ENCODE data around the gene TMEM100. TPM values are rescaled to one million over a fixed set of nuclear protein-coding genes. Genes with fewer than 3 reads are reported as not detected.

TMEM100 gene
- total RNA-seq, 1 experiment from 2014 or later: not detected

DNA sequence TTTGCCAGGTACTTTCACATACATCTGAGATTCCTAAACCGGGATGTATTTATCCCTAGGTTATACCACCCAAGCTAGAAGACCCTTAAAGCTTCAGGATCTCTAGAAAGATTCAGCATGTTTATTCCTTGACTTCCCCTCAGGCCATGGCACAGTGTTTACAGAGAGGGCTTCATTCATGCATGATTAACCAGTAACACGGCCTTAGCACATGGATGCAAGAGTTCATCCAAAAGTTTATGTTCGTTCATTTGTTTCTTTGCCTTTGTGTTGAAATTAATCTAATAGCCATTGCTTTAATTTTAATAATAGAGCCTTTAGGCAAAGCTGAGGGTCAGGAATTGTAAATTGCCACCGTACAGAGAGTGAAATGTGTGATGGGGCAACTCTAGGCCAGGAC lies 41.9 kb upstream of the TMEM100 start:
- no peak for DNase-seq
- Histone ChIP-seq H4K20me1 (ENCODE audit: insufficient read depth) (no peaks in the 10 kb centered on the region), H3K27me3 (ENCODE audit: insufficient read depth, low read depth) (no peaks in the 10 kb centered on the region), H3F3A (ENCODE audit: insufficient read depth, low read depth) (peaks cover 9% of the 10 kb centered on the region), H3K36me3 (ENCODE audit: low read depth) (no peaks in the 10 kb centered on the region), H3K4me3 (no peak overlapping the region), H3K4me1 (replicated peaks; ENCODE audit: insufficient read depth) (peaks cover 7% of the 10 kb centered on the region), H2AFZ (no peak overlapping the region), H3K27ac (no peak overlapping the region), H3K4me2 (no peak overlapping the region), H3K9me2 (ENCODE audit: insufficient read depth) (no peaks in the 10 kb centered on the region), H3K9me3 (ENCODE audit: insufficient read depth, low read depth) (no peaks in the 10 kb centered on the region), H3K79me2 (ENCODE audit: low read depth) (no peaks in the 10 kb centered on the region)
- BruUV-seq (replicated peaks): no TSS peak
- POLR2A ChIA-PET (ENCODE audit: unreplicated experiment): no interaction called here
- CTCF ChIA-PET: no interaction called here
- intact Hi-C loops (cut with micrococcal nuclease; ENCODE audit: unreplicated experiment): no loop called here
- no peak for TF ChIP-seq EZH2 (IDR thresholded peaks at IDR 0.05; ENCODE audit: low read depth)
- TF ChIP-seq, protein P1, sequence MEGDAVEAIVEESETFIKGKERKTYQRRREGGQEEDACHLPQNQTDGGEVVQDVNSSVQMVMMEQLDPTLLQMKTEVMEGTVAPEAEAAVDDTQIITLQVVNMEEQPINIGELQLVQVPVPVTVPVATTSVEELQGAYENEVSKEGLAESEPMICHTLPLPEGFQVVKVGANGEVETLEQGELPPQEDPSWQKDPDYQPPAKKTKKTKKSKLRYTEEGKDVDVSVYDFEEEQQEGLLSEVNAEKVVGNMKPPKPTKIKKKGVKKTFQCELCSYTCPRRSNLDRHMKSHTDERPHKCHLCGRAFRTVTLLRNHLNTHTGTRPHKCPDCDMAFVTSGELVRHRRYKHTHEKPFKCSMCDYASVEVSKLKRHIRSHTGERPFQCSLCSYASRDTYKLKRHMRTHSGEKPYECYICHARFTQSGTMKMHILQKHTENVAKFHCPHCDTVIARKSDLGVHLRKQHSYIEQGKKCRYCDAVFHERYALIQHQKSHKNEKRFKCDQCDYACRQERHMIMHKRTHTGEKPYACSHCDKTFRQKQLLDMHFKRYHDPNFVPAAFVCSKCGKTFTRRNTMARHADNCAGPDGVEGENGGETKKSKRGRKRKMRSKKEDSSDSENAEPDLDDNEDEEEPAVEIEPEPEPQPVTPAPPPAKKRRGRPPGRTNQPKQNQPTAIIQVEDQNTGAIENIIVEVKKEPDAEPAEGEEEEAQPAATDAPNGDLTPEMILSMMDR (conservative IDR thresholded peaks at IDR 0.05): no peak

DNA sequence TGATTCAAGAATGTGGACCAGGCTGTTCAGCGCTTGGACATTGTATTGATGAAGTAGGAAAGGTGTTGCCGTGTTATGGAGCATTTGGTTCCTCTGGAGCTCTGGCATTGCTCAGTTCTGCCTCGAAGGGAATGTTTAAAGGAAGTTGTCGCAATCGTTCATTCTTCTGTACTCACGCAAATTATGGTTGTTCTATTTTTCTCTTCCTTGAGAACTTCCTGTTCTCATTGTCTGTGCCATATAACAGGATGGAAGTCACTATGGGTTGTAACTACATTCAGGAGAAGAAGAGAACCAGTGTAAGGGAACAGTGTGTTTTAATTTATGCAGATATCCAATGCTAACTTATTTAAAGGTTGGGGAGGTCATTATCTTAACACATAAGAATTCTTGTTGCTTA lies 41.2 kb upstream of the TMEM100 start:
- no peaks in the 10 kb centered on the region for H3K4me1 ChIP-seq (replicated peaks; ENCODE audit: insufficient read depth)
- no peaks in the 10 kb centered on the region for H3K9me2 ChIP-seq (ENCODE audit: insufficient read depth)
- H3F3A ChIP-seq (ENCODE audit: insufficient read depth, low read depth): peaks cover under 1% of the 10 kb centered on the region; the same call in 1 of the 2 replicates
- no peaks in the 10 kb centered on the region for H3K9me3 ChIP-seq (ENCODE audit: insufficient read depth, low read depth)
- H3K36me3 ChIP-seq (ENCODE audit: low read depth): no peaks in the 10 kb centered on the region
- no peak for TF ChIP-seq EZH2 (IDR thresholded peaks at IDR 0.05; ENCODE audit: low read depth)
- TF ChIP-seq, protein P1 (conservative IDR thresholded peaks at IDR 0.05): no peak
- H2AFZ ChIP-seq: no peak overlapping the region
- no peak overlapping the region for H3K27ac ChIP-seq
- CTCF ChIA-PET: no interaction called here
- H3K79me2 ChIP-seq (ENCODE audit: low read depth): no peaks in the 10 kb centered on the region
- H4K20me1 ChIP-seq (ENCODE audit: insufficient read depth): no peaks in the 10 kb centered on the region; the same call in 1 of the 2 replicates
- no peaks in the 10 kb centered on the region for H3K27me3 ChIP-seq (ENCODE audit: insufficient read depth, low read depth)
- H3K4me2 ChIP-seq: no peak overlapping the region
- intact Hi-C loops (cut with micrococcal nuclease; ENCODE audit: unreplicated experiment): no loop called here
- POLR2A ChIA-PET (ENCODE audit: unreplicated experiment): no interaction called here
- DNase-seq: no peak
- H3K4me3 ChIP-seq: no peak overlapping the region
- no TSS peak for BruUV-seq (replicated peaks)

DNA sequence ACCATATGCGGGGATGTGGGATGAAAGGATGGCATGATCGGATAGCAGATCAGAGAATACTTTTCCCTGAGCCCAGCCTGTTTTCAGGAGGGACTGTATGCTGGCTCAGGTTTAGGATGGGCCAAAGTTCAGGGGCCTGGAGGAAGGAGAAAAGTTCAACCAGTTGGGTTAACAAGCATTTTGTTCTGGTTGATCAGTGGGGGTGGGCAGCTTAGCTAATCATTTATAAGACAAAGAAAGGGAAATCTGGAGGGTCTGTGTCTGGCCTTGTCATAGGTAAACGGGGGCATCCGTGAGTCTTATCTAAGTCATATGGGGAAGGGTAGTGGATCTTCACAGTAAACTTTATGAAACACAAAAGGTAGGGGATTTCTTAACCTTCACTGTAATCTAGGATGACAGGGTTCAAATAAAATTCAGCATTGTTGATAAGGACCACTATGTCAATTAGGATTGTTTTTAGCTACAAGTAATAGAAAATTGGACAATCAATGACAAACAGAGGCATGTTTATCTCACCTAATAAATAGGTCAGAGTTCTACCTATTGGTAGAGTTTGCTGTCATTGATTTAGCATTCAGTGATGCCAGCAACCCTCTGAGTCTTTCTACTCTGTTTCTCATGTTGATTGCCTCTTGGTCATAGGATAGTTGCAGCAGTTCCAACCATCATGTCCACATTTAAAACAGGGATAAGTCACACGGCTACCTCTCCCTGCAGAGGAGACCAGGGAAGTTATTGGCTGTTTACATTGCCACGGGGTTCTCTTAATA lies 39.6 kb upstream of the TMEM100 start:
- TF ChIP-seq, protein P1 (conservative IDR thresholded peaks at IDR 0.05): no peak
- no peak for TF ChIP-seq EZH2 (IDR thresholded peaks at IDR 0.05; ENCODE audit: low read depth)

More for the DNA sequence above, 39.6 kb upstream of the TMEM100 start:
- Histone ChIP-seq H3K4me2 (no peak overlapping the region), H3K9me2 (ENCODE audit: insufficient read depth) (no peaks in the 10 kb centered on the region), H3K27ac (no peak overlapping the region), H3K4me3 (no peak overlapping the region), H3K36me3 (ENCODE audit: low read depth) (no peaks in the 10 kb centered on the region), H3K4me1 (replicated peaks; ENCODE audit: insufficient read depth) (peaks cover 11% of the 10 kb centered on the region; the same call in 1 of the 2 replicates), H3F3A (ENCODE audit: insufficient read depth, low read depth) (no peaks in the 10 kb centered on the region; the same call in 1 of the 2 replicates), H3K9me3 (ENCODE audit: insufficient read depth, low read depth) (no peaks in the 10 kb centered on the region), H3K79me2 (ENCODE audit: low read depth) (no peaks in the 10 kb centered on the region; the same call in 1 of the 2 replicates), H4K20me1 (ENCODE audit: insufficient read depth) (no peaks in the 10 kb centered on the region; the same call in 1 of the 2 replicates), H3K27me3 (ENCODE audit: insufficient read depth, low read depth) (no peaks in the 10 kb centered on the region), H2AFZ (no peak overlapping the region)
- POLR2A ChIA-PET (ENCODE audit: unreplicated experiment): no interaction called here
- no peak for DNase-seq
- intact Hi-C loops (cut with micrococcal nuclease; ENCODE audit: unreplicated experiment): no loop called here
- no TSS peak for BruUV-seq (replicated peaks)
- CTCF ChIA-PET: no interaction called here
